ENCODE measurements around the gene ACSL6.

DNA sequence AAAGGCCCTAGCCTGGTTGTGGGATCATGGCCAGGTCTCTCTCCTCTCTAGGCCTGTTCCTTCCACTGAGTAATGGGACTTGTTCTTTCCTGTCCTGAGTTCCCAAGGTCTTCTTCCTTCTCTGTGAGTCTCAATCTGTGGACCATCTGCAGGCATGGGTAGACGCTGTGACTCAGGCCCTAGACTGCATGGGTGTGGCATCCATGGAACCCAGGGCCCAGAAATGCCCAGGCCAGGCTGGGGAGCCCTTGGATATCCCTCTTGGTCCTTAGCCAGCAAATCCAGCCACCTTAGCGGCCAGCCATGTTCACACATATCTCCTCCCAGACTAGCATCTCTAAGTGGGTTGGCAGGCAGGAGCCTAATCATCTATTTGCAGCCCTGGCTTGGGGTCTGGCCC lies 2.3 kb upstream of the ACSL6 start:
- TF ChIP-seq CTCF (IDR thresholded peaks at IDR 0.05) = no peak
- TF ChIP-seq CHD4 (IDR thresholded peaks at IDR 0.05; ENCODE audit: borderline replicate concordance) = no peak
- TF ChIP-seq MAFK (IDR thresholded peaks at IDR 0.05; ENCODE audit: partially characterized antibody) = no peak
- no peak for TF ChIP-seq POLR2A (IDR thresholded peaks at IDR 0.05; ENCODE audit: low read length)
- no peak for TF ChIP-seq FOSL2 (IDR thresholded peaks at IDR 0.05)
- no peak for TF ChIP-seq FOSL2 (CRISPR knock-in tag; IDR thresholded peaks at IDR 0.05)
- no peak for TF ChIP-seq EHMT2 (IDR thresholded peaks at IDR 0.05; ENCODE audit: low read depth)
- TF ChIP-seq REST (IDR thresholded peaks at IDR 0.05) = no peak
- no peak for TF ChIP-seq BHLHE40 (IDR thresholded peaks at IDR 0.05; ENCODE audit: low read depth, low read length)
- no peak for TF ChIP-seq SREBF2 (IDR thresholded peaks at IDR 0.05)
- TF ChIP-seq RAD21 (conservative IDR thresholded peaks at IDR 0.05 in 1 of 2, IDR thresholded peaks at IDR 0.05 in 1 of 2) = no peak
- TF ChIP-seq CEBPB (IDR thresholded peaks at IDR 0.05) = no peak
- no peak for TF ChIP-seq JUNB (IDR thresholded peaks at IDR 0.05)
- no peak for TF ChIP-seq GATA3 (IDR thresholded peaks at IDR 0.05; ENCODE audit: borderline replicate concordance)
- TF ChIP-seq EP300 (IDR thresholded peaks at IDR 0.05) = no peak
